H4 (cell line): ENCODE data around the gene LRRC4B. TPM values are rescaled to one million over a fixed set of nuclear protein-coding genes. Genes with fewer than 3 reads are reported as not detected.
A peak's percentile ranks its signal among the peaks of the same experiment; 100 is the strongest.
"Not testable (repeated sequence)": the region's sequence is repeated elsewhere in the genome, so short reads cannot be mapped to it uniquely, and the experiment has no call there.

Experiments
- DNase-seq: peaks from one replicate; pipeline ENCODE4 v3.0.0-alpha.2; 2015; ENCODE audit warnings: low spot score
- total RNA-seq: library from RNA; depleted of rRNA; stranded (reverse); fragments of >200 nt; shearing (Covaris generic); gene quantifications from 2 replicates; pipeline ENCODE4 v1.2.3, GENCODE V29; 2014

Gene LRRC4B
- total RNA-seq, 1 experiment from 2014 or later, result 15.2 TPM

DNA sequence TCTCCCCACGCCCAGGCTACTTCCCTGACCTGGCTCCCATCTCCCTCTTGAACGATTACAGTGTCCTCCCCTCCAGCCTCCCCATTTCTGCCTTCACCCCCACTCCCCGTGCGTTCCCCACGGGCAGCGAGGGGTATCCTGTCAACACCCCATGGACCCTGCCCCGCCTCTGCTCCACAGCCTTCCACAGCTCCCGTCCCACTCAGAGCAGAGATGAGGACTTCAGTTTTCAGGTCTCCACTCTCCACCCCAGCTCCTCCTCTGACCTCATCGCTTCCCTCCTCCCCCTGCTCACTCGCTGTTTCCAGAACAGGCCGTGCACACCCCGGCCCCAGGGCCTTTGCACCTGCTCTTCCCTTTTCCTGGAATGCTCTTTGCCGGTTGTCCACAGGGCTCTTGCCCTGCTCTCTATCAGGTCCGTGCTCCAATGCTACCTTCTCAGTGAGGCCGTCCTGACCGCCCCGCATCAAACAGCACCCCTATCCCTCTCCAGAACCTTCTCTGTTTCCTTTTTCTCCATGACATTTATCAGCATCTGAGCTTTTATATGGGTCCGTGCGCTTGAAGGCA, 15.0 kb downstream of the LRRC4B start:
- DNase-seq, result no peak

DNA sequence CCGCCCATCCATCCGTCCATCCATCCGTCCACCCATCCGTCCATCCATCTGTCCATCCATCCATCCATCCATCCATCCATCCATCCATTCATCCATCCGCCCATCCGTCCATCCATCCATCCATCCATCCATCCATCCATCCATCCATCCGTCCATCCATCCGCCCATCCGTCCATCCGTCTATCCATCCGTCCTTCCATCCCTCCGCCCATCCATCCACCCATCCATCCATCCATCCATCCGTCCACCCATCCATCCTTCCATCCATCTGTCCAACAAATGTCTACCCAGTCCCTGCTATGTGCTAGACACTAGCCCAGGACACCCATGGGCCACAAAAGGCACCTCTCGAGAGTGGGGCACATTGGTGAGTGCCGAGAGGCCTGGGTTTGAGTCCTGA, 15.7 kb downstream of the LRRC4B start:
- no peak for DNase-seq

- no peak for DNase-seq
These were observed 16.5 kb downstream of the LRRC4B start for GRCh38 chr19:50551715-50552187.

- no peak for DNase-seq
These were observed 17.1 kb downstream of the LRRC4B start for GRCh38 chr19:50551034-50551714.

- no peak for DNase-seq
These were observed 17.7 kb downstream of the LRRC4B start for GRCh38 chr19:50550594-50550966.

- DNase-seq, result no peak
These were observed 18.2 kb downstream of the LRRC4B start for GRCh38 chr19:50549927-50550593.

DNA sequence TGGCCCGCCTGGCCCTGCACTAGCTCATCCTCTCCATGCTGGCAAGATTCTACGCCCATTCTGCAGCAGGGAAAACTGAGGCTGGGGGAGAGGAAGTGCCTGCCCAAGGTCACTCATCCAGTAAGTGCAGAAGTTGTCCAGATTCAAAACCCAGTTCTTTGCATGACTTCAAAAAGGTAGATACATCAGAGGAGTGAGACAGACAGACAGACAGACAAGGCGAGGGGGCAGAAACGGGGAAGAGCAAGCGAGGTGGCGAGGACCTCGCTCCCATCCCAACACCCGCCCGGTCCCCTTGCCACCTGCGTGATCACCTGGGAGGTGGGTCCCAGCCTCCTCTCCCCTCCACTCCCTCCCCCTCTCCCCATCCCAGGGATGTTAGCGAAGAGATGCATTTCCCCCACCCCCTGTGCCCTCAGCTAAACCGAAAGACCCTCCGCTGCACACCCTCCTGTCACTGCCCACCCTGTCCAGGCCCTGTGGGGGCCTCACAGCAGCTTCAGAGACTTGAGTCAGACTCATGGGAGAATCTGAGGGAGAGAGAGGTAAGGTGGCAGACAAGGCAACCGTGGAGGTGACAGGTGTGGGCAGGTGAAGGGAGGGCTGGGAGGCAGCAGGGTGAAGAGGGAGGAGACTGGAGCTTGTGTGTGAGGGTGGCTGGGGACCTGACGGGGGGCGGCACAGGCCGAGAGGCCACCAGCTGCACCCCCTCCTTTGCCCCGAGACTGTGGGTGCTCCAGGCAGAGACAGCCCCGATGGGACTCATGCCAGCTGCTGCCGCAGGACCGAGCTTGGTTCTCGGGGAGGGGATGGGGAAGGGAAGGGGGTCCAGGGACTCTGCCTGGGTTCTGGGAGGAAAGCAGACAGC, 18.9 kb downstream of the LRRC4B start:
- no peak for DNase-seq

GRCh38 chr19:50548191-50549058, 19.8 kb downstream of the LRRC4B start:
- no peak for DNase-seq

- DNase-seq, result no peak
These were observed 20.6 kb downstream of the LRRC4B start for GRCh38 chr19:50547385-50548190.

- DNase-seq, result no peak
These were observed 21.6 kb downstream of the LRRC4B start for GRCh38 chr19:50546527-50547221.

DNA sequence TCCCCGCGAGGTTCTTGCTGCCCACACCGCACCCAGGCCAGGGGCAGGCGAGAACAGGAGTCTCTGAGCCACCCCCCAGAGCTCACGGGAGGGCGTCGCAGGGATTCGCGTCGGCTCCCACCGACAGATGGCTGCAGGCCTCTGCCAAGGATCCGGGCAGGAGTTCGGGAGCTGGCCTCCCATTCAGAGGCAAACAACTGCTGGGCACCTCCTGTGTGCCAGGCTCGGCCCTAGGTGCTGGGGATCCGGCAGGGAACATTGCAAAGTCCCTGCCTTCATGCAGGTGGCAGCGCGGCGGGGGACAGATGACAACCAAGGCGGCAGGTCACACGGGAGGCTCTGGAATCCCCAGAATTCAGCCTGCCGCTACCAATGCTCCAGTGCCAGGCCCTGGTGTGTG, 25.3 kb downstream of the LRRC4B start:
- DNase-seq, result no peak

DNA sequence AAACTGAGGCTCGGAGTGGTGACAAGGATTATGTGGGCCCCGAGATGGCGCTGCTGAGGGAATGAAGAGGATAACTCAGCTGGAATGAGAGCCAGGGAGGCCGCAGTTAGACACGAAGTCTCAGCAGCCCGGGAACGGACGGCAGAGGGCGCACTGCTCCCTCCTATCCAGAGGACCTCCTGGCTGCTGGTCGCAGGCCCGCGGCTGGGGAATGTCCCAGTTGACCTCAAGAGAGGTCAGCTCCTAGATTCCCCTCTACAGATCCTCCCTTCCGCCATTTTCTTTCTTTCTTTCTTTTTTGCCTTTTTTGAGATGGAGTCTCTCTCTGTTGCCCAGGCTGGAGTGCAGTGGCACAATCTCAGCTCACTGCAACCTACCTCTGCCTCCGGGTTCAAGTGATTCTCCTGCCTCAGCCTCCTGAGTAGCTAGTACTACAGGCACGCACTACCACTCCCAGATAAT, 30.4 kb downstream of the LRRC4B start:
- DNase-seq, result peak; percentile 86

DNA sequence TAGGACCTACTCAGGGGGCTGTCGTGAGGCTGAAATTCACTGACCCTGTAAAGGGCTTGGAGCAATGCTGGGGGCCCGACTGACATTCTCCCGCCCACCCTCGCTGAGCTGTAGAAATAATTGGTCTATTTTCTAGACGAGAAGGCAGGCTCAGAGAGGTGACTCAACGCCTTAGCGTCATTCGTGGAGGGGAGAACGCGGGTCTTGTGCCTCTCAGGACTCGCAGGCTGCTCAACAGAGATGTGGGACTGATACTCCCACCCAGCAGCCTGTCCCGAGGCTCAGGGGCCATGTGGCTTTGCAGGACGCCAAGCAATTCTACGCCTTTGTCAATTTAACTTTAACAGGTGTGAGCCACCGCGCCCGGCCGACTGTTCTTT, 30.9 kb downstream of the LRRC4B start:
- no peak for DNase-seq

DNA sequence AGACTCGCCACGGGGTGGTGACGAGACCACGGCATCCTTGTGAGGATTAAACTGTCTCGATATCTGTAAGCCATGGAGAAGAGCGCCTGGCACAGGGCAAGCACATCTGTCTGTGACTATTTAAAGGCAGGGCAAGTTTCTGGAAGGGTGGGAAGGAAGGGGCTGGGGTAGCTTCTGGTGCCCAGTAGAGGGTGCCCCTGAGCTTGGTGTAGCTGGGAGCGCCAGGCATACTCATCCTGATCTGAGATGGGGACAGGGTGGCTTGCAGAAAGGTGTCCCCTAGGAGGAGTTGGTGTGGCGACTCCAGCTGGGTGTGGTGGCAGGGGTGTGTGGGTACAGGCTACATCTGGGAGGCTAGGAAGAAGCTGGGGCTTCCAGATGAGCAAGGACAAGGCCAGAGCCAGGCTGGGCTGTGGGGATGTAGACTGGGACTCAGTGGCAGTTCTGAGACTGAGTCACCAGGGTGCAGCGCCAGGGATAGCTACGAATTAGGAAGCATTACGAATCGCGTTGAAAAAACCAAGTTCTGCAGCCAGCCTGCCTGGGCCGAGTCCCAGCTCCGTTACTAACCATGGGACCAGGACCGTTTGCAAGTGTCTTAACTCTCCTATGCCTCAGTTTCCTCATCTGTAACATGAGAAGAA, 31.5 kb downstream of the LRRC4B start:
- no peak for DNase-seq

- DNase-seq, result no peak
These were observed 32.5 kb downstream of the LRRC4B start for GRCh38 chr19:50535672-50536187.

DNA sequence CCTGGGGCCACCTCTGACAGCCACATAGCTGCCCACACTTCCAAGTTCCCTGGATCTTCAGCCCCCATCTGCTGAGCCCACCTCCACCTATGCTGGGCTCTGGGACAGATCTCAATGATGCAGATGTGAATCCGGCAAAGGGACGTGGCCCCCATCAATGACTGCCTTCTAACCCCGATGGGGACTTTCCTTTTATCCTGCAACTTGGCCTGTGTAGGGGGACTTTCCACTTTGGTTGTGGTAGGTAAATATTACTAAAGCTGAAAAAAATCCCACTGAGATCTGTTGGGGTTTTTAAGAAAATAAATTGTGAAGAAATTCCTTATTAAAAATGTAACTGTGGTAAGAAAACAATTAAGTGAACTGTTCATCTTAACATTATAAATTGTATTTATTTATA, 33.8 kb downstream of the LRRC4B start:
- DNase-seq, result no peak

- no peak for DNase-seq
These were observed 35.3 kb downstream of the LRRC4B start for GRCh38 chr19:50532952-50533351.

DNA sequence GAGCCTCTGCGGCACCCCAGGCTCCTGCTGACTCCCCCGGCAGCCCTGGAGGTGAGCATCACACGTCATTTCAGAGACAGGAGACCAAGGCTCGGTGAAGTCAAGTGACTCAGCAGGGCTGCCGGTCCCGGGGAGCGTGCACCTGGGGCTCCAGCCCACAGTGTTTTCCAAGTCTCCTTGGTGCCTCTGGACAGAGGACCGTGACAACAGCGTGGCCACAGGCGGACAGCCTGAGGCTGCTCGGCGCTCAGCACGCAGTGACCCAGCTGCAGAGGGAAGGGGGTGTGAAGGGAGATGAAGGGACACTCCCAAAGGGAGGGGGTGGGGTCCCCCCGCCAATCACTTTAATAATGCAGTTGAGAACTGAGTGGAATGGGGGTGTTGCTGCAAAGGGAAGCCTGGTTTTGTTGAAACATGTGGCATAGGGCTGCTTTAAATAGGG, 37.0 kb downstream of the LRRC4B start:
- DNase-seq, result no peak

GRCh38 chr19:50528052-50528451, 40.2 kb downstream of the LRRC4B start:
- not testable (repeated sequence) for DNase-seq
